Metanephros (tissue), 2 donors: Measurements from ENCODE around the gene URGCP. TPM values are rescaled to one million over a fixed set of nuclear protein-coding genes. Genes with fewer than 3 reads are reported as not detected.

Experiments
- small RNA-seq: library from RNA; depleted of rRNA; stranded (forward); fragments of <200 nt; gene quantifications from one replicate; pipeline ENCODE3, GENCODE V24; 2014; ENCODE audit warnings: low replicate concordance
- total RNA-seq: library from RNA; depleted of rRNA; stranded (reverse); fragments of >200 nt; gene quantifications from one replicate; pipeline ENCODE4 v1.2.3, GENCODE V29; 2014

The URGCP gene
- 27.8 TPM for total RNA-seq

GRCh38 chr7:43906331-43907010 lies at the start of gene URGCP:
URGCP (minus strand) TSS chr7:43906596; CDS start chr7:43906575, 21 bp downstream.

GRCh38 chr7:43925984-43926797 lies 19.8 kb upstream of the URGCP start, which contains the start of gene UBE2D4:
UBE2D4 (plus strand) TSS chr7:43926436; CDS start chr7:43926533, 97 bp downstream.

GRCh38 chr7:43869006-43869866 lies 37.2 kb downstream of the URGCP start, which contains the start of gene MRPS24:
MRPS24 (minus strand) TSS chr7:43869517; CDS start chr7:43869495, 22 bp downstream.

Small RNA genes within 50 kb of the gene (small RNA-seq; reads per million reads assigned to genes)
- not detected for gene MRPS24

Other genes with a start within 250 kb of the URGCP start
- 75.8 TPM for gene COA1, start 177.1 kb downstream of the URGCP start, total RNA-seq
- 24.2 TPM for gene BLVRA, start 147.9 kb downstream of the URGCP start, total RNA-seq
- 63.9 TPM for gene MRPS24, start 37.1 kb downstream of the URGCP start, total RNA-seq
- 12.4 TPM for gene UBE2D4, start 19.8 kb upstream of the URGCP start, total RNA-seq
- gene SPDYE1, start 91.3 kb upstream of the URGCP start, total RNA-seq: not detected
- 73.8 TPM for gene DBNL, start 138.1 kb upstream of the URGCP start, total RNA-seq
- gene PGAM2, start 159.0 kb upstream of the URGCP start, total RNA-seq: 102 TPM
- 33.3 TPM for gene POLM, start 175.9 kb upstream of the URGCP start, total RNA-seq
- 68.5 TPM for gene AEBP1, start 197.7 kb upstream of the URGCP start, total RNA-seq
- 77.7 TPM for gene POLD2, start 217.0 kb upstream of the URGCP start, total RNA-seq
- gene MYL7, start 234.7 kb upstream of the URGCP start, total RNA-seq: not detected